Heart right ventricle (tissue), 16 donors: Measurements from ENCODE around the gene HOXC12. TPM values are rescaled to one million over a fixed set of nuclear protein-coding genes. Genes with fewer than 3 reads are reported as not detected.

ENCODE experiments used
- ATAC-seq, 8 donors: fragments of 200-7000 bp; cut with Tn5 transposase; one replicate each; pipeline ENCODE4 v1.9.1; 2020; ENCODE audit warnings: mild to moderate bottlenecking in 8 of 8, moderate library complexity in 8 of 8, moderate number of reproducible peaks in 1 of 8
- DNase-seq, 2 donors: peaks; one replicate each; pipeline ENCODE4 v3.0.0-alpha.2; 2020
- H3K27ac ChIP-seq, 10 donors: fragments of 200-600 bp; sonication (generic) in 2 of 10; one replicate each; pipeline versions ENCODE4 v1.5.0 to v1.8.0; 2020 to 2022; ENCODE audit warnings: mild to moderate bottlenecking in 3 of 10
- H3K27me3 ChIP-seq, 7 donors: fragments of 200-600 bp; one replicate each; pipeline ENCODE4 v1.8.0; 2021 to 2022; ENCODE audit warnings: mild to moderate bottlenecking in 2 of 7
- H3K36me3 ChIP-seq, 9 donors: fragments of 200-600 bp; sonication (generic) in 1 of 9; one replicate each; pipeline versions ENCODE4 v1.5.0 to v1.8.0; 2020 to 2022; ENCODE audit warnings: mild to moderate bottlenecking in 2 of 9
- H3K4me1 ChIP-seq, 9 donors: fragments of 200-600 bp; sonication (generic) in 1 of 9; one replicate each; pipeline versions ENCODE4 v1.5.0 to v1.8.0; 2020 to 2022; ENCODE audit warnings: mild to moderate bottlenecking in 4 of 9
- H3K4me3 ChIP-seq, 10 donors: fragments of 200-600 bp; sonication (generic) in 2 of 10; one replicate each; pipeline versions ENCODE4 v1.5.0 to v1.8.0; 2020 to 2022; ENCODE audit warnings: mild to moderate bottlenecking in 7 of 10, moderate library complexity in 2 of 10
- H3K9me3 ChIP-seq, 11 donors: fragments of 200-600 bp in 10 of 11; sonication (generic) in 2 of 11; one replicate each; pipeline versions ENCODE4 v1.5.0 to v1.8.0; 2013 to 2022; ENCODE audit warnings: mild to moderate bottlenecking in 2 of 11, control low read depth in 1 of 11, moderate library complexity in 1 of 11
- WGBS, 2 donors: extraction: QIAGEN DNeasy Blood & Tissue Kit; methylation state at CpG; one replicate each; pipeline ENCODE4 v1.1.7; 2013; ENCODE audit warnings: inconsistent platforms in 1 of 2; 5-methylcytosine and 5-hydroxymethylcytosine counted together
- intact Hi-C, 10 donors: fragments of 100-400 bp; cut with DNase I; formaldehyde crosslinking; loops; one replicate each; pipeline versions ENCODE4 v1.11.1 to v1.14.2; 2022
- polyA plus RNA-seq, 2 donors: library from polyadenylated mRNA; stranded (reverse); fragments of 200-250 nt; gene quantifications; one replicate each; pipeline ENCODE4 v1.2.3, GENCODE V29; 2013
- total RNA-seq, 10 donors: library from RNA; stranded (reverse); fragmentation: NEBNext Ultra II Directional in 3 of 10; extraction: Animal tissue kit (Norgen Biotek cat#: 25700) in 3 of 10; gene quantifications; one replicate each; pipeline versions ENCODE4 v1.2.1 to v1.2.4, GENCODE V29; 2021 to 2023
- TF ChIP-seq, protein P1 (sequence below), 9 donors: fragments of 200-600 bp; sonication (generic) in 2 of 9; IDR thresholded peaks; one replicate each; pipeline versions ENCODE4 v1.5.0 to v1.8.0; 2021 to 2022; ENCODE audit warnings: antibody characterized with exemption in 9 of 9, mild to moderate bottlenecking in 5 of 9, moderate library complexity in 1 of 9
- donor health status: Arrhythmogenic right ventricular cardiomyopathy.
- donor health status: ischemic (EF 13 %, LVEDD 7.1; RV severe dilation, severe dysfunction).
- donor health status: healthy with polysubstance abuse.
- donor health status: DM: no; HTN: yes; CAD: no.
- donor health status: DM: no; HTN: no; CAD: no.
- donor health status: ischemic (EF 25% LVEDD 6.9; RV normal size, moderate dysfunction).
- donor health status: ischemic (EF 25% LVEDD 5.7; RV mildly dilated, moderate dysfunction).
- donor health status: healthy.
- donor health status: DM: yes; HTN: yes; CAD: no.
- donor health status: Ischemic cardiomyopathy.
- donor health status: ischemic (EF 35%, LVEDD 5.7; RV mildly dilated, moderate dysfunction).
- donor health status: nonischemic (EF 11% LVEDD 7.7; RV severe dilation, severe dysfunction).
- donor health status: DM: yes; HTN: yes; CAD: no.
- donor health status: PGD.
- donor health status: ischemic (EF 29% LVEDD 5.4; RV normal size, mild dysfunction).
- donor health status: nonischemic (EF 23%, LVEDD 6.1; RV moderate dilation, normal function).

Gene HOXC12
- total and polyA plus RNA-seq, 12 donors = not detected

DNA sequence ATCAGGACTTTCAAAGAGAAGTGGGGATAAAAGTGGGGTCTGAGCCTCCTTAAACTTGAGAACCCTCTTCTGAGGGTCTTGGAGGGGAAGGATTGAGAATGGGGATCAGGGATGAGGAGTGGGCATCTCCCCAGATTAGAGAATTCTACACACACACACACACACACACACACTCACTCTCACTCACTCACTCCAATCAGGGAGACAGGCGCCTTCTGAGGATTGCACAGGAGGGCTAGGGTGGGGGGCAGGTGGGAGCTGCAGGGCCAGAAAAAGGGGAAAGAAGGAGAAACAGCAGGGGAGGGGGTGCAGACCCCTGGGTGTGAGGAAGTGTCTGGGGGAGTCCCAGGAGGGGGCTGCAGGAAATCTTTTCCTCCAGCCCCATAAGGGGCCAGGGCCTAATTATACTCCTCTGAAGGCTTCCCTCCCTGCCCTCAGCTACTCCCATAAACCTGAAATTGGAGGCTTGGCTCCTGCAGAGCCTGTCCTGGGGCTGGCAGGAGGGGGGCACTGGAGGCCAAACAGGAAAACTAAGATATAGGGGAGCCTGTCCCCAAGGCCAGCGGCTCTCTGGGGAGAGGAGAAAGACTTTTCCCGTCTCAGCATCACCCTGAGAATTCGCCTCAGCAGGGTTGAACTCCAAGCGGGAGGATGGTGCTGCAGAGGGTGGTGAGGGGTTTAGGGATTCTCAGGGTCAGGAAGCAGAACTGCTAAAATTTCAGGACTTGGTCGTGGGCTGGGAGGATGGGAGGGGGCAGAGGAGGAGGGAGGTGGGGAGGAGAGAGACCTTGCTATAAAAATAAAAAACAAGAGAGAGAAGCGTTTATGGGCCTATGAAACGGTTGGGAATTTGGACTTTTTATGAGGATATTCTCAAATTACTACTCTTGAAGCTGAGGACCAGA lies 46.8 kb downstream of the HOXC12 start:
- Histone ChIP-seq H3K4me1 (peaks cover 5 to 27% (median 23%) of the 10 kb centered on the region in 9 donors), H3K9me3 (no peaks in the 10 kb centered on the region), H3K27me3 (peaks cover 49 to 100% (median 100%) of the 10 kb centered on the region in 7 donors), H3K27ac (no peak overlapping the region), H3K36me3 (peaks cover 0 to 5% (median 0%) of the 10 kb centered on the region in 9 donors), H3K4me3 (no peak overlapping the region)
- ATAC-seq (no peak), DNase-seq (no peak)
- intact Hi-C loops = loop anchor here in 1 of 10 donors (10.0 kb wide), 1 partner anchor 373 kb away; no protein-coding TSS in a partner anchor
- WGBS, 2 donors = 17 to 31% methylated on average over 8 of the region's 8 CpGs
- TF ChIP-seq, protein P1, sequence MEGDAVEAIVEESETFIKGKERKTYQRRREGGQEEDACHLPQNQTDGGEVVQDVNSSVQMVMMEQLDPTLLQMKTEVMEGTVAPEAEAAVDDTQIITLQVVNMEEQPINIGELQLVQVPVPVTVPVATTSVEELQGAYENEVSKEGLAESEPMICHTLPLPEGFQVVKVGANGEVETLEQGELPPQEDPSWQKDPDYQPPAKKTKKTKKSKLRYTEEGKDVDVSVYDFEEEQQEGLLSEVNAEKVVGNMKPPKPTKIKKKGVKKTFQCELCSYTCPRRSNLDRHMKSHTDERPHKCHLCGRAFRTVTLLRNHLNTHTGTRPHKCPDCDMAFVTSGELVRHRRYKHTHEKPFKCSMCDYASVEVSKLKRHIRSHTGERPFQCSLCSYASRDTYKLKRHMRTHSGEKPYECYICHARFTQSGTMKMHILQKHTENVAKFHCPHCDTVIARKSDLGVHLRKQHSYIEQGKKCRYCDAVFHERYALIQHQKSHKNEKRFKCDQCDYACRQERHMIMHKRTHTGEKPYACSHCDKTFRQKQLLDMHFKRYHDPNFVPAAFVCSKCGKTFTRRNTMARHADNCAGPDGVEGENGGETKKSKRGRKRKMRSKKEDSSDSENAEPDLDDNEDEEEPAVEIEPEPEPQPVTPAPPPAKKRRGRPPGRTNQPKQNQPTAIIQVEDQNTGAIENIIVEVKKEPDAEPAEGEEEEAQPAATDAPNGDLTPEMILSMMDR (IDR thresholded peaks at IDR 0.05) = no peak

DNA sequence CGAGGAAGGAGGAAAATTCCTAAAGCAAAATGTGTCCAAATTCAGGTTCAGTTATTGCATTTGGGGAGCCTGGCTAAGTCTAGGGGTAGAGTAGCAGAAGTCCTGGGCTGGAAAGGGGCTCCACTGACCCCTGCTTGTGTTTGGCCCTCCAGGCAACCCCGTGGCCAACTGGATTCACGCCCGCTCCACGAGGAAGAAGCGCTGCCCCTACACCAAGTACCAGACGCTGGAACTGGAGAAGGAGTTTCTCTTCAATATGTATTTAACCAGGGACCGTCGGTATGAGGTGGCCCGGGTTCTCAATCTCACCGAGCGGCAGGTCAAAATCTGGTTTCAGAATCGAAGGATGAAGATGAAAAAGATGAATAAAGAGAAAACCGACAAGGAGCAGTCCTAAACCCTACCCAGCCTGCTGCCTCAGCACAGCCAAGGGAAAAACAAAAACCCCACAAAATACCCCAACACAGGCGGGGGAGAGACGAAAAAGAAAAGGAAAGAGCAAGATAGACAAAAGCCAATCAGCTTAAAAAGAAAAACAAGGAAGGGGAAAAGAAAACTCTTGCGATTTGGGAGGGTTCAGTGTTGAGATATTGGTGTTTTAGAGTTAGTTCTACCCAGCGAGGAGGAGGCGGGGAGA lies 47.7 kb downstream of the HOXC12 start:
- Histone ChIP-seq H3K4me3 (no peak overlapping the region), H3K4me1 (peaks cover 5 to 29% (median 23%) of the 10 kb centered on the region in 9 donors), H3K27me3 (peaks cover 46 to 100% (median 100%) of the 10 kb centered on the region in 7 donors), H3K27ac (no peak overlapping the region), H3K9me3 (no peaks in the 10 kb centered on the region), H3K36me3 (peaks cover 0 to 5% (median 0%) of the 10 kb centered on the region in 9 donors)
- no peak for DNase-seq
- intact Hi-C loops = loop anchor here in 1 of 10 donors (10.0 kb wide), 1 partner anchor 372 kb away; no protein-coding TSS in a partner anchor
- no peak for ATAC-seq
- 16 to 18% methylated on average over 19 of the region's 19 CpGs for WGBS, 2 donors
- TF ChIP-seq, protein P1 (IDR thresholded peaks at IDR 0.05) = no peak

DNA sequence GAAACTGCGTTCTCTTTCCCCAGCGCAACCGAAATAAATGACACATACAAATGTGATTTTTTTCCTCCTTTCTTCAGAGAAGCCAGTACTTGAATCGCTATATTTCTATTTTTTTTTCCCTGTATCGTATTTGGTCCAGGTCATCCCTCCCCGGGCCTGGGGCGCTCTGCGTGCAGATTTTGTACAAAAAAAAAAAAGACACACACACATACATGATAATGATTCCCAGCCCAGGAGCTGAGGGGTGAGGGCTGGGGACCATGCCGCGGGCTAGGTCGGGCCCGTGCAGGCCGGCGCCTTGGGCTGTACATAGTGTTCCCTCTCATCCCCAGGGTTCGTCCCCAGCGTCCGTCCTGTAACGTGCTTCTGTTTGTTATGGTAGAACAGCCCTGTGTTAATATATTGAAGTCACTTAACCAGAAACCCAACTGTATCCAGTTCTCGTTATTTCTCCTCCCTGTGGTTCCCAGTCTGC lies 48.2 kb downstream of the HOXC12 start:
- WGBS, 2 donors = 16 to 21% methylated on average over 19 of the region's 19 CpGs
- Histone ChIP-seq H3K9me3 (no peaks in the 10 kb centered on the region), H3K4me1 (peaks cover 5 to 29% (median 22%) of the 10 kb centered on the region in 9 donors), H3K36me3 (peaks cover 0 to 5% (median 0%) of the 10 kb centered on the region in 9 donors), H3K27me3 (peaks cover 40 to 100% (median 100%) of the 10 kb centered on the region in 7 donors), H3K27ac (no peak overlapping the region), H3K4me3 (no peak overlapping the region)
- ATAC-seq (no peak), DNase-seq (no peak)
- intact Hi-C loops = loop anchor here in 1 of 10 donors (10.0 kb wide), 1 partner anchor 372 kb away; no protein-coding TSS in a partner anchor
- TF ChIP-seq, protein P1 (IDR thresholded peaks at IDR 0.05) = no peak

DNA sequence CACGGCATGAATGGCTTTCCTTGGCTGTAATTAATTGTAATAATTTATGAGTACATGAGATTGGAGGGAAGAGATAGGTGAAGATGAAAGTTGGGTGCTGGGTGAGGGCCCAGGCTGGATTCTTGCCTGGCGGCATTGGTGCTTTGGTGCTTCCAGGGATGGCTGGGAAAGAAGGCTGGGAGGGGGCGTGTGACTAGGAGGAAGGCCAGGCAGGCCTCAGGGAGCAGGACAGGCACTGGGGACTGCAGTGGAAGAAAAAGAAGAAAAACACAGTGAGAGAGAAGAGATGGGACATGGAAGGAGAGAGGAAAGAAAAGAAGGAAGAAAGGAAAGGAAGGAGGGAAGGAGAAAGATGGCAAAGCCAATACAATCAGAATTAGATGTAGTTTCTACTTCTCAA lies 48.9 kb downstream of the HOXC12 start:
- TF ChIP-seq, protein P1 (IDR thresholded peaks at IDR 0.05) = no peak
- ATAC-seq = no peak
- Histone ChIP-seq H3K27me3 (peaks cover 34 to 100% (median 99%) of the 10 kb centered on the region in 7 donors), H3K9me3 (no peaks in the 10 kb centered on the region), H3K4me3 (no peak overlapping the region), H3K36me3 (peaks cover 0 to 5% (median 0%) of the 10 kb centered on the region in 9 donors), H3K27ac (no peak overlapping the region), H3K4me1 (peaks cover 5 to 29% (median 22%) of the 10 kb centered on the region in 9 donors)
- WGBS, 2 donors = 27 to 29% methylated on average over 3 of the region's 3 CpGs
- no peak for DNase-seq
- intact Hi-C loops = loop anchor here in 2 of 10 donors (2.0 to 10.0 kb wide), 2 partner anchors 203 to 371 kb away; no protein-coding TSS in a partner anchor
